GM12892 (cell line): ENCODE data around the gene CSPG4.

Source experiments
- POLR2A ChIP-seq: IDR thresholded peaks from 2 replicates; pipeline ENCODE4 v1.6.1; 2011; ENCODE audit warnings: low read depth, low read length, control low read depth
- POLR2AphosphoS5 ChIP-seq: IDR thresholded peaks from 2 replicates; pipeline ENCODE4 v1.6.1; 2011; ENCODE audit warnings: low read depth, low read length, control low read depth

- TF ChIP-seq POLR2AphosphoS5: no peak
- no peak for TF ChIP-seq POLR2A
These were observed 19.0 kb downstream of the CSPG4 start for GRCh38 chr15:75693501-75694240.
